Vagina (tissue), 2 donors: ENCODE measurements around the gene SLC2A9. TPM values are rescaled to one million over a fixed set of nuclear protein-coding genes. Genes with fewer than 3 reads are reported as not detected.

Experiments used
- DNase-seq, 2 donors: peaks; one replicate each; pipeline ENCODE4 v3.0.0-alpha.2; 2017; ENCODE audit errors: extremely low spot score in 2 of 2
- H3K27ac ChIP-seq: fragments of 200-600 bp; sonication (generic); one replicate; pipeline ENCODE4 v1.5.1; 2019
- H3K27me3 ChIP-seq: fragments of 200-600 bp; sonication (generic); one replicate; pipeline ENCODE4 v1.5.1; 2019
- H3K36me3 ChIP-seq, 2 donors: fragments of 200-600 bp; sonication (generic); one replicate each; pipeline ENCODE4 v1.5.1; 2017 to 2019
- H3K4me1 ChIP-seq: fragments of 200-600 bp; sonication (generic); one replicate; pipeline ENCODE4 v1.5.1; 2019
- H3K4me3 ChIP-seq, 2 donors: fragments of 200-600 bp; sonication (generic); 1 replicate in 1 of 2; 2 replicates in 1 of 2; pipeline ENCODE4 v1.5.1; 2016 to 2019
- H3K9me3 ChIP-seq: fragments of 200-600 bp; sonication (generic); one replicate; pipeline ENCODE4 v1.5.1; 2019
- POLR2A ChIP-seq, 2 donors: fragments of 450-650 bp; IDR thresholded peaks; one replicate each; pipeline ENCODE4 v1.6.1; 2017; ENCODE audit warnings: antibody characterized with exemption in 2 of 2, mild to moderate bottlenecking in 2 of 2, moderate library complexity in 2 of 2
- POLR2AphosphoS5 ChIP-seq, 2 donors: sonication (generic); formaldehyde crosslinking; IDR thresholded peaks; one replicate each; pipeline ENCODE4 v1.9.0; 2017; ENCODE audit warnings: antibody characterized with exemption in 2 of 2, mild to moderate bottlenecking in 2 of 2, low read depth in 1 of 2; ENCODE audit not compliant: insufficient read depth in 1 of 2
- intact Hi-C: fragments of 100-400 bp; cut with DNase I; formaldehyde crosslinking; loops from one replicate; pipeline ENCODE4 v1.15.1; 2023
- total RNA-seq: library from RNA; depleted of rRNA; stranded (reverse); fragments of >200 nt; gene quantifications from one replicate; pipeline ENCODE4 v1.2.3, GENCODE V29; 2016
- TF ChIP-seq, protein P1 (sequence below), 3 experiments: fragments of 450-650 bp in 2 of 3; fragments of 200-600 bp in 1 of 3; sonication (generic) in 1 of 3; IDR thresholded peaks; one replicate each; pipeline ENCODE4 v1.5.1; 2017 to 2019; ENCODE audit warnings: antibody characterized with exemption in 3 of 3, mild to moderate bottlenecking in 2 of 3, moderate library complexity in 2 of 3

SLC2A9 gene
- total RNA-seq, 1 donor from 2014 or later = 7.9 TPM

DNA sequence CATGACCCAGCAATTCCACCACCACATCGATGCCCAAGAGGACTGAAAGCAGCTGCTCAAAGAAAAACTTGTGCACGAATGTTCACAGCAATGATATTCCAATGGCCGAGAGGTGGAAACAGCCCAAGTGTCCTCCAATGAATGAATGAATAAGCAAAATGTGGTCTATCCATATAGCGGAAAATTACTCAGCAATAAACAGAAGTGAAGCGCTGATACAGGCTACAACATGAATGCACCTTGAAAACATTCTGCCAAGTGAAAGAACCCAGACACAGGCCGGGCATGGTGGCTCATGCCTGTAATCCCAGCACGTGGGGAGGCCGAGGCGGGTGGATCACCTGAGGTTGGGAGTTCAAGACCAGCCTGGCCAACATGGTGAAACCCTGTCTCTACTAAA, 5.2 kb upstream of the SLC2A9 start:
- H3K27me3 ChIP-seq = no peaks in the 10 kb centered on the region
- H3K4me3 ChIP-seq = no peak overlapping the region
- no peaks in the 10 kb centered on the region for H3K9me3 ChIP-seq
- intact Hi-C loops = no loop called here
- H3K36me3 ChIP-seq = no peaks in the 10 kb centered on the region
- no peak for DNase-seq
- no peak overlapping the region for H3K27ac ChIP-seq
- peaks cover 17% of the 10 kb centered on the region for H3K4me1 ChIP-seq
- TF ChIP-seq, protein P1, sequence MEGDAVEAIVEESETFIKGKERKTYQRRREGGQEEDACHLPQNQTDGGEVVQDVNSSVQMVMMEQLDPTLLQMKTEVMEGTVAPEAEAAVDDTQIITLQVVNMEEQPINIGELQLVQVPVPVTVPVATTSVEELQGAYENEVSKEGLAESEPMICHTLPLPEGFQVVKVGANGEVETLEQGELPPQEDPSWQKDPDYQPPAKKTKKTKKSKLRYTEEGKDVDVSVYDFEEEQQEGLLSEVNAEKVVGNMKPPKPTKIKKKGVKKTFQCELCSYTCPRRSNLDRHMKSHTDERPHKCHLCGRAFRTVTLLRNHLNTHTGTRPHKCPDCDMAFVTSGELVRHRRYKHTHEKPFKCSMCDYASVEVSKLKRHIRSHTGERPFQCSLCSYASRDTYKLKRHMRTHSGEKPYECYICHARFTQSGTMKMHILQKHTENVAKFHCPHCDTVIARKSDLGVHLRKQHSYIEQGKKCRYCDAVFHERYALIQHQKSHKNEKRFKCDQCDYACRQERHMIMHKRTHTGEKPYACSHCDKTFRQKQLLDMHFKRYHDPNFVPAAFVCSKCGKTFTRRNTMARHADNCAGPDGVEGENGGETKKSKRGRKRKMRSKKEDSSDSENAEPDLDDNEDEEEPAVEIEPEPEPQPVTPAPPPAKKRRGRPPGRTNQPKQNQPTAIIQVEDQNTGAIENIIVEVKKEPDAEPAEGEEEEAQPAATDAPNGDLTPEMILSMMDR (IDR thresholded peaks at IDR 0.05) = no peak
- no peak for TF ChIP-seq POLR2AphosphoS5 (IDR thresholded peaks at IDR 0.05; ENCODE audit: insufficient read depth in 1 of 2, low read depth in 1 of 2)
- no peak for TF ChIP-seq POLR2A (IDR thresholded peaks at IDR 0.05)

DNA sequence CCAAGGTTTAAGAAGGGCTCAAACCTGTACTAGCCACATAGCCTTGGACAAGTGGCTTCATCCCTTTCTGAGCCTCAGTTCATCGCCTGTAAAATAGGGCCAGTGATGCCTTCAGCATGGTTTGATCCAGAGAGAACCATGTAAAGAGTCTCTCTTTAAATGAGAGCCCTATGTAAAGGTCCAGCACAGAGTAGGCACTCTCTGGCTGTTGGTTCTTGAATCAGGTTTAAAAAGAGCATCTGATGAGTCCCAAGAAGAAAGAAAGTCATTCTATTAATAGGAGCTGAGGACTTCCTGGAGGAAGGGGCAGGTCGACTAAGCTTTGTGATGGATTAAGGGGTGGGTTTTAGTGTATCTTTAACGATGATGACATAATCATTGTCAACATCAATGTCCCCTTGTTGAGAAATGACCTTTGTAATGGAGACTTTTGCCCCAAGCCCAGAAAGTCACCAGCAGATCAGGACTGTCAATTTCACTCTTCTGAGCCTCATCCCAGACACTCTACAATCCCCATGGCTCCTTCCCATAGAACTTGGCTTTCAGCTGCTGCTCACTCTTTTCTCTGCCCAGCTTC, 4.0 kb upstream of the SLC2A9 start:
- no peaks in the 10 kb centered on the region for H3K27me3 ChIP-seq
- H3K4me3 ChIP-seq = no peak overlapping the region
- intact Hi-C loops = no loop called here
- H3K4me1 ChIP-seq = peaks cover 26% of the 10 kb centered on the region
- DNase-seq = no peak
- H3K36me3 ChIP-seq = no peaks in the 10 kb centered on the region
- H3K9me3 ChIP-seq = no peaks in the 10 kb centered on the region
- TF ChIP-seq, protein P1 (IDR thresholded peaks at IDR 0.05) = no peak
- TF ChIP-seq POLR2A (IDR thresholded peaks at IDR 0.05) (no peak), POLR2AphosphoS5 (IDR thresholded peaks at IDR 0.05; ENCODE audit: insufficient read depth in 1 of 2, low read depth in 1 of 2) (no peak)
- no peak overlapping the region for H3K27ac ChIP-seq

DNA sequence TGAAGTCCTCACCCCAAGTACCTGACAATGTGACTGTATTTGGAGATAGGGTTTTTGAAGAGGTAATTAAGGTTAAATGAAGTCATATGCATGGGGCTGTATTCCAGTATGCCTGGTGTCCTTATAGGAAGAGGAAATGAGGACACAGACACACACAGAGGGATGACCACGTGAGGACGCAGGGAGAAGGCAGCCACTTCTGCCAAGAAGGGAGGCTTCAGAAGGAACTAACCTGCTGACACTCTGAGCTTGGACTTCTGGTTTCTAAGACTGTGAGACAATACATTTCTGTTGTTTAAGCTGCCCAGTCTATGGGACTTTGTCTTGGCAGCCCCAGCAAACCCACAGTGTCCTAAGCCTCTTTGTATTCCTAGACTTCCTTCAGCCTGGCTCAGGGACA, 3.0 kb upstream of the SLC2A9 start:
- intact Hi-C loops = no loop called here
- H3K4me3 ChIP-seq = no peak overlapping the region
- TF ChIP-seq POLR2AphosphoS5 (IDR thresholded peaks at IDR 0.05; ENCODE audit: insufficient read depth in 1 of 2, low read depth in 1 of 2) (no peak), POLR2A (IDR thresholded peaks at IDR 0.05) (no peak)
- TF ChIP-seq, protein P1 (IDR thresholded peaks at IDR 0.05) = no peak
- no peaks in the 10 kb centered on the region for H3K27me3 ChIP-seq
- H3K4me1 ChIP-seq = peaks cover 36% of the 10 kb centered on the region
- no peak for DNase-seq
- H3K9me3 ChIP-seq = no peaks in the 10 kb centered on the region
- no peak overlapping the region for H3K27ac ChIP-seq
- H3K36me3 ChIP-seq = no peaks in the 10 kb centered on the region

DNA sequence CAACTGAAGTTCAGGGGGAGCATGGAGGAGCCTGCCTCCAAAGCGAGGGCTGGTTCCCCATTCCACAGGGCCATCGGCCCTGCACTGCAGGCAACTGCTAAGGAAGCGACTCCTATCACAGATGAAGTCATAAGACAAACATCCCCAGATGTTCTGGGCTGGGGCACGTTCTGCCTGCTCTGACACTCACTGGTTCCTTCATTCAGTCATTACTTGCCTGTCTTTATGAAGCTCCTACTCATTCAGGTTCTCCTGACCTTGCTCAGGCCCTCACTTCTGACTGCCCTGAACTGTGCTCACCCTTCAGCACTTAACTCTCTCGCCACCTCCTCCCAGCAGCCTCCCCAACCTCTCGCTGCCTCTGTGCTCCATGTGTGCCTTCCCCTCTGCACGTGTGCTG, 2.5 kb upstream of the SLC2A9 start:
- intact Hi-C loops = no loop called here
- DNase-seq = no peak
- Histone ChIP-seq H3K36me3 (no peaks in the 10 kb centered on the region), H3K27me3 (no peaks in the 10 kb centered on the region), H3K9me3 (no peaks in the 10 kb centered on the region), H3K4me3 (no peak overlapping the region), H3K4me1 (peaks cover 41% of the 10 kb centered on the region), H3K27ac (no peak overlapping the region)
- TF ChIP-seq POLR2AphosphoS5 (IDR thresholded peaks at IDR 0.05; ENCODE audit: insufficient read depth in 1 of 2, low read depth in 1 of 2) (no peak), POLR2A (IDR thresholded peaks at IDR 0.05) (no peak)
- TF ChIP-seq, protein P1 (IDR thresholded peaks at IDR 0.05) = no peak

DNA sequence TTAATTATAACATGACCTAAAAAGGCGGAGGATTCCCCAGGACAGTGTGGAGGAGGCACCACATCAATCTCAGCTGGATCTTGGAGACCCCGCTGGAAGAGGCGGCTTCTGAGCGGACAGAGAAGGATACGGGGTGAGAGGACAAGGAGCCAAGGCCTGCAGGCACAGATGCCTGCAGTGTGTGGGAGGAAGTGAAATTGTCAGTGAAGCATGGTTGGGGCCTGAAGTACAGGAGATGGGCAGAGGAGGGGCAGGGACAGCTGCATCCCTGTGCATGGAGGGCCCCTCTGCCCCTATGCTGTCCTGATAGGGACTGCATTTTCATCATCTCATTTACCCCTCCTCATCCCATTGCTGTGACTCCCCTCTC, 1.7 kb upstream of the SLC2A9 start:
- Histone ChIP-seq H3K4me3 (no peak overlapping the region), H3K27ac (no peak overlapping the region), H3K4me1 (peaks cover 49% of the 10 kb centered on the region), H3K9me3 (no peaks in the 10 kb centered on the region), H3K27me3 (no peaks in the 10 kb centered on the region), H3K36me3 (no peaks in the 10 kb centered on the region)
- intact Hi-C loops = no loop called here
- TF ChIP-seq, protein P1 (IDR thresholded peaks at IDR 0.05) = no peak
- TF ChIP-seq POLR2AphosphoS5 (IDR thresholded peaks at IDR 0.05; ENCODE audit: insufficient read depth in 1 of 2, low read depth in 1 of 2) (no peak), POLR2A (IDR thresholded peaks at IDR 0.05) (no peak)
- DNase-seq = no peak
